ENCODE measurements around the gene CEPT1. TPM values are rescaled to one million over a fixed set of nuclear protein-coding genes. Genes with fewer than 3 reads are reported as not detected.

The CEPT1 gene
- total RNA-seq, 1 experiment from 2014 or later = 30.9 TPM

- TF ChIP-seq CTCF (conservative IDR thresholded peaks at IDR 0.05; ENCODE audit: low read depth, low read length) (no peak), EZH2 (IDR thresholded peaks at IDR 0.05; ENCODE audit: borderline replicate concordance, low read depth, low read length, poor library complexity, severe bottlenecking) (no peak)
- Histone ChIP-seq H3K4me1 (ENCODE audit: insufficient read depth, low read length, poor library complexity, severe bottlenecking) (peaks cover 8% of the 10 kb centered on the region), H3K27ac (ENCODE audit: low read depth, low read length, poor library complexity, severe bottlenecking) (no peak overlapping the region), H3K36me3 (ENCODE audit: insufficient read depth, low read length, poor library complexity, severe bottlenecking) (peaks cover 26% of the 10 kb centered on the region), H3K9me3 (ENCODE audit: low read depth, low read length, poor library complexity, severe bottlenecking) (no peaks in the 10 kb centered on the region), H3K4me3 (ENCODE audit: low read depth, low read length, poor library complexity, severe bottlenecking) (no peak overlapping the region), H3K27me3 (replicated peaks; ENCODE audit: insufficient read depth, low read depth, low read length, poor library complexity) (no peaks in the 10 kb centered on the region)
- no peak for DNase-seq (ENCODE audit: low spot score)
- intact Hi-C loops (cut with micrococcal nuclease; ENCODE audit: unreplicated experiment) = no loop called here
- POLR2A ChIA-PET (ENCODE audit: low non-redundant PET) = no interaction called here
- BruUV-seq (replicated peaks) = no TSS peak
- CTCF ChIA-PET = no interaction called here
Observed at GRCh38 chr1:111133866-111134265, 6.2 kb upstream of the CEPT1 start.

- H3K9me3 ChIP-seq (ENCODE audit: low read depth, low read length, poor library complexity, severe bottlenecking) = no peaks in the 10 kb centered on the region
- H3K4me1 ChIP-seq (ENCODE audit: insufficient read depth, low read length, poor library complexity, severe bottlenecking) = peaks cover 24% of the 10 kb centered on the region
- DNase-seq (ENCODE audit: low spot score) = peak; percentile 81
- H3K27ac ChIP-seq (ENCODE audit: low read depth, low read length, poor library complexity, severe bottlenecking) = peak overlapping the region; percentile 89
- H3K36me3 ChIP-seq (ENCODE audit: insufficient read depth, low read length, poor library complexity, severe bottlenecking) = peaks cover 18% of the 10 kb centered on the region
- TF ChIP-seq CTCF (conservative IDR thresholded peaks at IDR 0.05; ENCODE audit: low read depth, low read length) (no peak), EZH2 (IDR thresholded peaks at IDR 0.05; ENCODE audit: borderline replicate concordance, low read depth, low read length, poor library complexity, severe bottlenecking) (no peak)
- no TSS peak for BruUV-seq (replicated peaks)
- CTCF ChIA-PET = no interaction called here
- intact Hi-C loops (cut with micrococcal nuclease; ENCODE audit: unreplicated experiment) = no loop called here
- H3K4me3 ChIP-seq (ENCODE audit: low read depth, low read length, poor library complexity, severe bottlenecking) = peak overlapping the region; percentile 83
- POLR2A ChIA-PET (ENCODE audit: low non-redundant PET) = interaction anchor here (0.6 kb wide), 1 partner anchor 260 kb away, joined by 7 read pairs; no protein-coding TSS in a partner anchor
- H3K27me3 ChIP-seq (replicated peaks; ENCODE audit: insufficient read depth, low read depth, low read length, poor library complexity) = no peaks in the 10 kb centered on the region
Observed at GRCh38 chr1:111139324-111139955, 583 bp upstream of the CEPT1 start.

GRCh38 chr1:111140680-111140967 lies 601 bp downstream of the CEPT1 start:
- CTCF ChIA-PET = no interaction called here
- H3K27ac ChIP-seq (ENCODE audit: low read depth, low read length, poor library complexity, severe bottlenecking) = peak overlapping the region; percentile 89

More at GRCh38 chr1:111140680-111140967, 601 bp downstream of the CEPT1 start:
- H3K27me3 ChIP-seq (replicated peaks; ENCODE audit: insufficient read depth, low read depth, low read length, poor library complexity) = no peaks in the 10 kb centered on the region
- no peaks in the 10 kb centered on the region for H3K9me3 ChIP-seq (ENCODE audit: low read depth, low read length, poor library complexity, severe bottlenecking)
- DNase-seq (ENCODE audit: low spot score) = peak; percentile 36
- H3K36me3 ChIP-seq (ENCODE audit: insufficient read depth, low read length, poor library complexity, severe bottlenecking) = peaks cover 15% of the 10 kb centered on the region
- POLR2A ChIA-PET (ENCODE audit: low non-redundant PET) = no interaction called here
- BruUV-seq (replicated peaks) = no TSS peak
- intact Hi-C loops (cut with micrococcal nuclease; ENCODE audit: unreplicated experiment) = no loop called here
- TF ChIP-seq CTCF (conservative IDR thresholded peaks at IDR 0.05; ENCODE audit: low read depth, low read length) (no peak), EZH2 (IDR thresholded peaks at IDR 0.05; ENCODE audit: borderline replicate concordance, low read depth, low read length, poor library complexity, severe bottlenecking) (no peak)
- H3K4me3 ChIP-seq (ENCODE audit: low read depth, low read length, poor library complexity, severe bottlenecking) = peak overlapping the region; percentile 83
- H3K4me1 ChIP-seq (ENCODE audit: insufficient read depth, low read length, poor library complexity, severe bottlenecking) = peaks cover 24% of the 10 kb centered on the region
